ENCODE measurements around the gene EPS8. TPM values are rescaled to one million over a fixed set of nuclear protein-coding genes. Genes with fewer than 3 reads are reported as not detected.

EPS8 gene
- total RNA-seq, 1 donor from 2014 or later: 17.8 TPM

GRCh38 chr12:15646581-15646980, 142.6 kb downstream of the EPS8 start:
- no peak for DNase-seq (ENCODE audit: low read depth)

GRCh38 chr12:15644700-15645099, 144.5 kb downstream of the EPS8 start:
- DNase-seq (ENCODE audit: low read depth): no peak
- Histone ChIP-seq H3K27me3 (ENCODE audit: control insufficient read depth, insufficient read depth, low read length) (no peaks in the 10 kb centered on the region), H3K4me3 (ENCODE audit: low read depth, low read length) (no peak overlapping the region), H3K36me3 (ENCODE audit: control insufficient read depth, insufficient read depth, low read length) (no peaks in the 10 kb centered on the region)
- TF ChIP-seq, protein P1, sequence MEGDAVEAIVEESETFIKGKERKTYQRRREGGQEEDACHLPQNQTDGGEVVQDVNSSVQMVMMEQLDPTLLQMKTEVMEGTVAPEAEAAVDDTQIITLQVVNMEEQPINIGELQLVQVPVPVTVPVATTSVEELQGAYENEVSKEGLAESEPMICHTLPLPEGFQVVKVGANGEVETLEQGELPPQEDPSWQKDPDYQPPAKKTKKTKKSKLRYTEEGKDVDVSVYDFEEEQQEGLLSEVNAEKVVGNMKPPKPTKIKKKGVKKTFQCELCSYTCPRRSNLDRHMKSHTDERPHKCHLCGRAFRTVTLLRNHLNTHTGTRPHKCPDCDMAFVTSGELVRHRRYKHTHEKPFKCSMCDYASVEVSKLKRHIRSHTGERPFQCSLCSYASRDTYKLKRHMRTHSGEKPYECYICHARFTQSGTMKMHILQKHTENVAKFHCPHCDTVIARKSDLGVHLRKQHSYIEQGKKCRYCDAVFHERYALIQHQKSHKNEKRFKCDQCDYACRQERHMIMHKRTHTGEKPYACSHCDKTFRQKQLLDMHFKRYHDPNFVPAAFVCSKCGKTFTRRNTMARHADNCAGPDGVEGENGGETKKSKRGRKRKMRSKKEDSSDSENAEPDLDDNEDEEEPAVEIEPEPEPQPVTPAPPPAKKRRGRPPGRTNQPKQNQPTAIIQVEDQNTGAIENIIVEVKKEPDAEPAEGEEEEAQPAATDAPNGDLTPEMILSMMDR (IDR thresholded peaks at IDR 0.05; ENCODE audit: insufficient read depth, low read length, poor library complexity, severe bottlenecking): no peak

More at GRCh38 chr12:15646581-15646980, 142.6 kb downstream of the EPS8 start:
- no peak overlapping the region for H3K4me3 ChIP-seq (ENCODE audit: low read depth, low read length)
- TF ChIP-seq, protein P1 (IDR thresholded peaks at IDR 0.05; ENCODE audit: insufficient read depth, low read length, poor library complexity, severe bottlenecking): no peak
- H3K27me3 ChIP-seq (ENCODE audit: control insufficient read depth, insufficient read depth, low read length): no peaks in the 10 kb centered on the region
- H3K36me3 ChIP-seq (ENCODE audit: control insufficient read depth, insufficient read depth, low read length): no peaks in the 10 kb centered on the region

DNA sequence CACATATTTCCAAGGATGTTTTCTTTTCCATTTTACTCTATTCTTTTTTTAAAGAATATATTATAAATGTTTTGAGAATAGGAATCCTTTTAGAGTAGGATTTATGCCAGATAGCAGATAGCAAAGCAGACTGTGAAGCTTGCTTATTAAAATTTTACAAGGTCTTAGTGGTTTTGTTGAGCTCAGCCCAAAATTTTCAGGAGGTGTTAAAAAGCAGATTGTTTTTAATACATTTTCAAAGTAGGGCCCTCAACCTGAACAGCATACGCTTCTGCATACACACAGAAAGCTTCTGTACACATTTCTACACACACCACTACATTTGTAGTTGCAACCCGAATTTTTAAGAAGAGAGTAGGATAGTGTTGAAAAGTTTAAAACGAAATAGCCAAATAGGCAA, 151.0 kb downstream of the EPS8 start:
- DNase-seq (ENCODE audit: low read depth): no peak
- Histone ChIP-seq H3K4me3 (ENCODE audit: low read depth, low read length) (no peak overlapping the region), H3K27me3 (ENCODE audit: control insufficient read depth, insufficient read depth, low read length) (no peaks in the 10 kb centered on the region), H3K36me3 (ENCODE audit: control insufficient read depth, insufficient read depth, low read length) (no peaks in the 10 kb centered on the region)
- TF ChIP-seq, protein P1 (IDR thresholded peaks at IDR 0.05; ENCODE audit: insufficient read depth, low read length, poor library complexity, severe bottlenecking): no peak

- H3K36me3 ChIP-seq (ENCODE audit: control insufficient read depth, insufficient read depth, low read length): no peaks in the 10 kb centered on the region
- H3K27me3 ChIP-seq (ENCODE audit: control insufficient read depth, insufficient read depth, low read length): no peaks in the 10 kb centered on the region
- no peak overlapping the region for H3K4me3 ChIP-seq (ENCODE audit: low read depth, low read length)
- no peak for DNase-seq (ENCODE audit: low read depth)
- TF ChIP-seq, protein P1 (IDR thresholded peaks at IDR 0.05; ENCODE audit: insufficient read depth, low read length, poor library complexity, severe bottlenecking): no peak
Measured at GRCh38 chr12:15636060-15636890, 152.9 kb downstream of the EPS8 start.

GRCh38 chr12:15634010-15634683, 155.0 kb downstream of the EPS8 start:
- no peaks in the 10 kb centered on the region for H3K27me3 ChIP-seq (ENCODE audit: control insufficient read depth, insufficient read depth, low read length)
- DNase-seq (ENCODE audit: low read depth): no peak
- no peaks in the 10 kb centered on the region for H3K36me3 ChIP-seq (ENCODE audit: control insufficient read depth, insufficient read depth, low read length)
- TF ChIP-seq, protein P1 (IDR thresholded peaks at IDR 0.05; ENCODE audit: insufficient read depth, low read length, poor library complexity, severe bottlenecking): no peak
- no peak overlapping the region for H3K4me3 ChIP-seq (ENCODE audit: low read depth, low read length)
